ENCODE measurements around the gene ALG1.
"Not testable (repeated sequence)": the region's sequence is repeated elsewhere in the genome, so short reads cannot be mapped to it uniquely, and the experiment has no call there.

DNA sequence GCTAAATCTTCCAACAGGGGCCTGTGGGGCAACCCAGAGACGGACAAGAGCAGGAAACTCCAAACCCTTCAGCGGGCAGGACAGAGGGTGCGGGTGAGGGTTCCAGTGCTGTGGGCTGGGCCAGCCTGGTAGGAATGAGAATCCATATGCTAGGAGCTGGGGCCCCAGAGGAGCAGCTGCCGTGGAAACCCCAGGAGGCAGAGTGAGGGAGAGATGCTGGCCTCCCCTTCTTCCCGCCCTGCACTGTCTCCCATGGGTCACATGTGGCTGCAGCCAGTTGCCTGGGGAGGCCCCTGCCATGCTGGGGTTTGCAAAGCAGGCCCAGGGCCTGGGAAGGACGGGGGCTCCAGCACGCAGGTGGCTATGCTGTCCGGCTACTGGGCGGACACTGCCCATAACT is 21.4 kb downstream of the ALG1 start:
- TF ChIP-seq PHF21A (CRISPR knock-in tag; IDR thresholded peaks at IDR 0.05); CHCHD3 (CRISPR knock-in tag; IDR thresholded peaks at IDR 0.05); RERE (CRISPR knock-in tag; IDR thresholded peaks at IDR 0.05; ENCODE audit: low read depth); HOMEZ (CRISPR knock-in tag; IDR thresholded peaks at IDR 0.05; ENCODE audit: low read depth); KDM1A (CRISPR knock-in tag; IDR thresholded peaks at IDR 0.05); KLF15 (CRISPR knock-in tag; IDR thresholded peaks at IDR 0.05; ENCODE audit: borderline replicate concordance); TBX3 (IDR thresholded peaks at IDR 0.05; ENCODE audit: borderline replicate concordance); ZNF282 (IDR thresholded peaks at IDR 0.05; ENCODE audit: partially characterized antibody): not testable (repeated sequence)
- TF ChIP-seq, protein P1, sequence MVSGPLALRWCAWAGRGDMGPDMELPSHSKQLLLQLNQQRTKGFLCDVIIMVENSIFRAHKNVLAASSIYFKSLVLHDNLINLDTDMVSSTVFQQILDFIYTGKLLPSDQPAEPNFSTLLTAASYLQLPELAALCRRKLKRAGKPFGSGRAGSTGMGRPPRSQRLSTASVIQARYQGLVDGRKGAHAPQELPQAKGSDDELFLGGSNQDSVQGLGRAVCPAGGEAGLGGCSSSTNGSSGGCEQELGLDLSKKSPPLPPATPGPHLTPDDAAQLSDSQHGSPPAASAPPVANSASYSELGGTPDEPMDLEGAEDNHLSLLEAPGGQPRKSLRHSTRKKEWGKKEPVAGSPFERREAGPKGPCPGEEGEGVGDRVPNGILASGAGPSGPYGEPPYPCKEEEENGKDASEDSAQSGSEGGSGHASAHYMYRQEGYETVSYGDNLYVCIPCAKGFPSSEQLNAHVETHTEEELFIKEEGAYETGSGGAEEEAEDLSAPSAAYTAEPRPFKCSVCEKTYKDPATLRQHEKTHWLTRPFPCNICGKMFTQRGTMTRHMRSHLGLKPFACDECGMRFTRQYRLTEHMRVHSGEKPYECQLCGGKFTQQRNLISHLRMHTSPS (CRISPR knock-in tag; IDR thresholded peaks at IDR 0.05; ENCODE audit: low read depth): not testable (repeated sequence)
- TF ChIP-seq, protein P2, sequence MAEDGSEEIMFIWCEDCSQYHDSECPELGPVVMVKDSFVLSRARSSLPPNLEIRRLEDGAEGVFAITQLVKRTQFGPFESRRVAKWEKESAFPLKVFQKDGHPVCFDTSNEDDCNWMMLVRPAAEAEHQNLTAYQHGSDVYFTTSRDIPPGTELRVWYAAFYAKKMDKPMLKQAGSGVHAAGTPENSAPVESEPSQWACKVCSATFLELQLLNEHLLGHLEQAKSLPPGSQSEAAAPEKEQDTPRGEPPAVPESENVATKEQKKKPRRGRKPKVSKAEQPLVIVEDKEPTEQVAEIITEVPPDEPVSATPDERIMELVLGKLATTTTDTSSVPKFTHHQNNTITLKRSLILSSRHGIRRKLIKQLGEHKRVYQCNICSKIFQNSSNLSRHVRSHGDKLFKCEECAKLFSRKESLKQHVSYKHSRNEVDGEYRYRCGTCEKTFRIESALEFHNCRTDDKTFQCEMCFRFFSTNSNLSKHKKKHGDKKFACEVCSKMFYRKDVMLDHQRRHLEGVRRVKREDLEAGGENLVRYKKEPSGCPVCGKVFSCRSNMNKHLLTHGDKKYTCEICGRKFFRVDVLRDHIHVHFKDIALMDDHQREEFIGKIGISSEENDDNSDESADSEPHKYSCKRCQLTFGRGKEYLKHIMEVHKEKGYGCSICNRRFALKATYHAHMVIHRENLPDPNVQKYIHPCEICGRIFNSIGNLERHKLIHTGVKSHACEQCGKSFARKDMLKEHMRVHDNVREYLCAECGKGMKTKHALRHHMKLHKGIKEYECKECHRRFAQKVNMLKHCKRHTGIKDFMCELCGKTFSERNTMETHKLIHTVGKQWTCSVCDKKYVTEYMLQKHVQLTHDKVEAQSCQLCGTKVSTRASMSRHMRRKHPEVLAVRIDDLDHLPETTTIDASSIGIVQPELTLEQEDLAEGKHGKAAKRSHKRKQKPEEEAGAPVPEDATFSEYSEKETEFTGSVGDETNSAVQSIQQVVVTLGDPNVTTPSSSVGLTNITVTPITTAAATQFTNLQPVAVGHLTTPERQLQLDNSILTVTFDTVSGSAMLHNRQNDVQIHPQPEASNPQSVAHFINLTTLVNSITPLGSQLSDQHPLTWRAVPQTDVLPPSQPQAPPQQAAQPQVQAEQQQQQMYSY (CRISPR knock-in tag; IDR thresholded peaks at IDR 0.05): not testable (repeated sequence)
